HT1080 (cell line): ENCODE data around the gene CDKL2. TPM values are rescaled to one million over a fixed set of nuclear protein-coding genes. Genes with fewer than 3 reads are reported as not detected.
"Not testable (repeated sequence)": the region's sequence is repeated elsewhere in the genome, so short reads cannot be mapped to it uniquely, and the experiment has no call there.

Source experiments
- DNase-seq: peaks from one replicate; pipeline ENCODE4 v3.0.0-alpha.2; 2015; ENCODE audit warnings: low read depth
- polyA plus RNA-seq, 2 experiments: library from polyadenylated mRNA; depleted of rRNA; stranded (reverse); fragments of >200 nt; gene quantifications; 2 replicates each; pipeline ENCODE4 v1.2.3, GENCODE V29; 2015
- total RNA-seq: library from RNA; depleted of rRNA; stranded (reverse); fragments of >200 nt; shearing (Covaris generic); gene quantifications from 2 replicates; pipeline ENCODE4 v1.2.3, GENCODE V29; 2014; rRNA removed

CDKL2 gene
- total RNA-seq = 0.03 TPM in 1 of 2 replicates, not detected in the other
- not detected in 2 replicates for polyA plus RNA-seq (2015; cell fraction: cytosol; rRNA removed)
- 0.08 TPM in 1 of 2 replicates, not detected in the other for polyA plus RNA-seq (2015; cell fraction: nucleus; rRNA removed)

- no peak for DNase-seq
Observed at GRCh38 chr4:75630174-75630936, at the start of gene CDKL2. Gene CDKL2, minus strand, starts transcription at chr4:75630528. Its CDS starts 4,540 bp downstream, at chr4:75625988.

- no peak for DNase-seq
Observed at GRCh38 chr4:75678965-75679364, 48.6 kb upstream of the CDKL2 start.

GRCh38 chr4:75678473-75678872 lies 48.1 kb upstream of the CDKL2 start:
- no peak for DNase-seq

- no peak for DNase-seq
Observed at GRCh38 chr4:75675004-75675531, 44.7 kb upstream of the CDKL2 start.

- DNase-seq = no peak
Observed at GRCh38 chr4:75673959-75674328, 43.6 kb upstream of the CDKL2 start.

GRCh38 chr4:75673027-75673958 lies 43.0 kb upstream of the CDKL2 start, which contains the start of gene G3BP2:
Gene G3BP2, minus strand, starts transcription at chr4:75673411. Its CDS starts 11,386 bp downstream, at chr4:75662025.
- DNase-seq = peak; percentile 97

GRCh38 chr4:75672461-75673026 lies 42.2 kb upstream of the CDKL2 start:
- peak; percentile 62 for DNase-seq

- no peak for DNase-seq
Observed at GRCh38 chr4:75671802-75672421, 41.6 kb upstream of the CDKL2 start.

- no peak for DNase-seq
Observed at GRCh38 chr4:75668596-75668995, 38.3 kb upstream of the CDKL2 start.

- DNase-seq = not testable (repeated sequence)
Observed at GRCh38 chr4:75667636-75668035, 37.3 kb upstream of the CDKL2 start.

GRCh38 chr4:75666299-75666698 lies 36.0 kb upstream of the CDKL2 start:
- no peak for DNase-seq

GRCh38 chr4:75664604-75665003 lies 34.3 kb upstream of the CDKL2 start:
- not testable (repeated sequence) for DNase-seq

GRCh38 chr4:75662626-75663025 lies 32.3 kb upstream of the CDKL2 start:
- no peak for DNase-seq

GRCh38 chr4:75660491-75660890 lies 30.2 kb upstream of the CDKL2 start:
- DNase-seq = no peak

GRCh38 chr4:75659512-75660031 lies 29.2 kb upstream of the CDKL2 start:
- DNase-seq = no peak

GRCh38 chr4:75658876-75659275 lies 28.5 kb upstream of the CDKL2 start:
- no peak for DNase-seq

- DNase-seq = no peak
Observed at GRCh38 chr4:75655562-75655961, 25.2 kb upstream of the CDKL2 start.

GRCh38 chr4:75654905-75655304 lies 24.6 kb upstream of the CDKL2 start:
- no peak for DNase-seq

GRCh38 chr4:75653845-75654503 lies 23.6 kb upstream of the CDKL2 start:
- DNase-seq = peak; percentile 44

GRCh38 chr4:75644095-75644494 lies 13.8 kb upstream of the CDKL2 start:
- DNase-seq = no peak
